Activated CD8-positive, alpha-beta memory T cell treated with anti-CD3 and anti-CD28 coated beads for 36 hours (primary cell): ENCODE measurements around the gene LTBP1. TPM values are rescaled to one million over a fixed set of nuclear protein-coding genes. Genes with fewer than 3 reads are reported as not detected.

Experiments
- CTCF ChIA-PET: fragments of 350-600 bp; sonication (Branson Sonifier 250); formaldehyde crosslinking; loops from one replicate; lab custom pipeline; 2021; ENCODE audit warnings: antibody characterized with exemption; lab: Charles Lee
- POLR2A ChIA-PET: fragments of 350-600 bp; sonication (Branson Sonifier 250); formaldehyde crosslinking; loops from one replicate; lab custom pipeline; 2021; ENCODE audit warnings: antibody characterized with exemption; lab: Charles Lee
- total RNA-seq, 2 experiments: library from RNA; stranded (reverse); gene quantifications; one replicate each; pipeline ENCODE4 v1.2.3, GENCODE V29; 2021

The LTBP1 gene
- total RNA-seq, 2 experiments from 2014 or later = 0.11 to 0.15 TPM

GRCh38 chr2:33205693-33206434, 259.1 kb downstream of the LTBP1 start:
- POLR2A ChIA-PET = no interaction called here
- CTCF ChIA-PET = interaction anchor here (0.7 kb wide), 1 partner anchor 648 kb away, joined by 3 read pairs; no protein-coding TSS in a partner anchor

- CTCF ChIA-PET = no interaction called here
- POLR2A ChIA-PET = no interaction called here
Observed at GRCh38 chr2:33207151-33207740, 260.5 kb downstream of the LTBP1 start.

- CTCF ChIA-PET = no interaction called here
Observed at GRCh38 chr2:33208400-33208799, 261.6 kb downstream of the LTBP1 start.

GRCh38 chr2:33209976-33210375, 263.2 kb downstream of the LTBP1 start:
- ChIA-PET POLR2A (no interaction called here), CTCF (no interaction called here)

More at GRCh38 chr2:33208400-33208799, 261.6 kb downstream of the LTBP1 start:
- POLR2A ChIA-PET = no interaction called here

DNA sequence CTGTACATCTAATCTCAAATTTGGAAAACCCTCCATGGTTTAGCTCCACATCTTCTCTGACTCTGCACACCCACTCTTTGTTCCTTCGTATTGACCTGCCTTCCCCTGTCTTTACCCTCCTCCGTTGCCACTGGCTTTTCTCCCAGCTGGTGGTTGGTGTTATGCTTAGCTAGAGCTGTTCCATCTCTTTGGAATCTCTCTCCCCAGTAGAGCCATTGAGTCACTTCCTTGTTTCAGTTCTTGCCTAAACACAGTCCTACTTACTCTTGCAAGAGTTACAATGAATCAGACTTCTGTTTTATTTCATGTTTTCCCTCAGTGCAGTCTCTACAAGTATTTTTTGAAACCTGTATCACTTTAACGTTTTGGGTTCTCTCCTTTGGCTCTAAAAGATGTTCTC, 263.9 kb downstream of the LTBP1 start:
- POLR2A ChIA-PET = no interaction called here
- CTCF ChIA-PET = no interaction called here

DNA sequence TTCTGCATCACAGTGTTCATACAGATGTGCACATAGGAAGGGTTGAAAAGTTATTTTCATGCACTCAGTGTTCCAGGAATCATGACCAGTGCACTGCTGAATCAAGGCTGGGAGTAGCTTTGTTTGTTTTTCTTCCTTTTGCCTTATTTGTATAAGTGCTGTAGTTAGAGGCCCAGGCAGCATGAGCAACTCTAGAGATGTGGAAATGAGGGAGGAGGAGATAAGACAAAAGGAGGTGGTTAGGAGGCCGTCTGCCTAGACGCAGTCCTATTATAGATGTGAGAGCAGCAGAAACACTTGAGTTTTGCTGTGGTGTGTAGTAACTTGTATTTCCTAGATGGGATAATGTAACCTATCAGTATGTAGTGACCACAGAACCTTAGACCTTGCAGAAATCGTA, 265.4 kb downstream of the LTBP1 start:
- CTCF ChIA-PET = no interaction called here
- POLR2A ChIA-PET = no interaction called here

DNA sequence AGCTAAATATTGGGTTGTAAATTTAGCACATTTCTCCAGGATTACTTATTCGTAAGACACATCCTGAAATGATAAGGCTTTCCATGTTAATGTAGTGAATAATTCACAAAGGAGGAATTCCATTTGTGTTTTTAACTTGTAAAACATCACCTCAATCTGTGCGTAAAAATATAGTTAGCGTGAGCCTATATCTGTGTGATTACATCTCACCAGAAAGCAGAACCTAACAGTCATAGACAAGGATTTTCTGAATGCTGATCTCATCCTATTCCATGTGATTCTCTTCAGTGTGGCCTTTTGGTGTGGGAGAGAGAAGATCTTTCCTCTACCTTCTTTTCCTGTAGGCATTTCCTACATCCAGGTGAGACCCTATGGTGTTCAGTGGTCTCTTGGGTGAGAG, 266.5 kb downstream of the LTBP1 start:
- POLR2A ChIA-PET = no interaction called here
- CTCF ChIA-PET = no interaction called here

- POLR2A ChIA-PET = no interaction called here
- CTCF ChIA-PET = no interaction called here
Observed at GRCh38 chr2:33213648-33214047, 266.9 kb downstream of the LTBP1 start.

GRCh38 chr2:33214436-33214835, 267.7 kb downstream of the LTBP1 start:
- ChIA-PET CTCF (no interaction called here), POLR2A (no interaction called here)

DNA sequence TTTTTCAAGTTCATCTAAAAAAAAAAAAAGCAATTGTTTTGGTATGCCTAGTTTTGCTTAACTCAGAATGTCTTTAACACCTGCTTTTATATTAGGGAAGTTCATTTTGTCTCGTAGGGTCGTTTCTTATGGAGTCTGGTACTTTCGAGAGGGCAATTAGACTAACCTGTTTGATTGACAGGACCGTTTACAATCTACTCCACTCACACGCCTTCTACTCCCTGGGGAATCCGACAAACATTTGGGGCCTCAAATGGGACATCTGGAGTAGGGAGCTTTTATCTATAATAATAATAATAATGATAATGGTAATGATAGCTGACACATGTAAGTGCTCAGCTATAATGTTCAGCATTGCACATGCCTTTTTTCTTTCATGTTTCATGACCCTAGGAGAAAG, 268.1 kb downstream of the LTBP1 start:
- CTCF ChIA-PET = no interaction called here
- POLR2A ChIA-PET = no interaction called here

DNA sequence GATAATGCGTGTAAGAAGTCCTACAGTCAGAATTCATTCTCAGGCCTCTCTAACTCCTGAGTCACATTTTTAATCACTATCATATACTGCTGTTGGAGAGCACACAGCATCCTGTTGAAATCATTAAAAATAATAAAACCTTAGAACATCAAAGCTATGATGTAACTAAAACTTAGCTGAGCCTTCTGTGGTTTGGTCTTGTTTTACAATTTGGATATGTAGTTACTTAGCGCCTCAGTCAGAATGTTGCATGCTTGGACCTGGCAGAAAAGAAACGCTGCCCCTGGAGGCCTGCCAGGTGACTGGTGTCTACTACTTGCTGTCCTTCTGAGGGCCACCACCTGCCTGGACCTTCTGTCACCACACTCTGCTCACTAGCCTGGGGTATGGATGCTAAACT, 268.5 kb downstream of the LTBP1 start:
- CTCF ChIA-PET = no interaction called here

GRCh38 chr2:33215983-33216382, 269.2 kb downstream of the LTBP1 start:
- ChIA-PET POLR2A (no interaction called here), CTCF (no interaction called here)

More for the DNA sequence above, 268.5 kb downstream of the LTBP1 start:
- POLR2A ChIA-PET = no interaction called here

DNA sequence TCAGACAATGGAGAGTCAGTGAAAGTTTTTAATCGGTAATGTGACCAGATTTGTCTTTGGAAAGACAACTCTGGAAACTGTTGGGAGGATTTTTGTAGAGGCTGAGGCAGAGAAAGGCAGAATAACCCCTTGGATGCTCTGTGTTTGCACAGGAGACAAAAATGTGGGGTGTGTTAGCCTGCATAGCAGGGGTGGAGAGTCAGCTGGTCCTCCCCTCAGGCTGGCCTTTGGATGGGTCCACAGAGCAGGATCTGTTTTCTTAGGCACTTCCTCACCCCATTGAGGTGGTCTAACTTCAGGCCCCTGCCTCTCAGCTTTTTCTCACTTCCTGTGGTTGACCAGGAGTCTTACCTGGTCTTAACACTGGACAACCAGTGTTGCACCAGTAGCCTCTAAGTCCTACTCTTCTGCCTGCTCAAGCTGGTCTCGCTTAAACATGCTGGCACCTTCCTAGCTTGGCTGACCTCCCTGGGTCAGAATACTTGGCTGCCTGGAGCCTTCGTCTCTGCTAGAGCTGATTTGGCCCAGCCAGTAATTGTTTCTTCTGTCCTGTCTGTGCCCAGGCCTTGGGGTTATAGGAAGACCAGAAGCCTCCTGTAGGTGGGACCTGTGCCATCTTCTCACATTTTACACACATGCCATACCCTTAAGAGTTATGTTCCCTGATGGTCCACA, 269.9 kb downstream of the LTBP1 start:
- POLR2A ChIA-PET = no interaction called here
- CTCF ChIA-PET = no interaction called here

GRCh38 chr2:33217406-33217805, 270.7 kb downstream of the LTBP1 start:
- CTCF ChIA-PET = no interaction called here
- POLR2A ChIA-PET = no interaction called here

DNA sequence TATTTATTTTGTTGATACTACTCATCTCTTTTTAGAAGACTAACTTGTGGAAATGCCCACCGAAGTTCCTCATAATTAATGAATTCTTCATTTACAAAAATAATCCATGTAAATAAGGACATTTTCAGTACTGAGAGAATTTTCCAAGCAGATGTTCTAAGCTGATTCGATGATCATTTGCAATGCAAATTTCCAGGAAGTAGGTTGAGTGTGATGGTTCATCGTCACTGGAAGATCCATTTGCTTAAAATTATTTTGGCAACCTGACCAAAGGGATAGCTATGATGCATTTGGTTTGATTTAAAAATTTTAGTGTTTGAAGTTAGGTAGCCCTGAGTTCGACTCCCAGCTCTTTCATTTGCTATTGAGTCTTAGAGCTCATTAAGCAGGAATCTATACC, 272.4 kb downstream of the LTBP1 start:
- CTCF ChIA-PET = no interaction called here
- POLR2A ChIA-PET = no interaction called here

DNA sequence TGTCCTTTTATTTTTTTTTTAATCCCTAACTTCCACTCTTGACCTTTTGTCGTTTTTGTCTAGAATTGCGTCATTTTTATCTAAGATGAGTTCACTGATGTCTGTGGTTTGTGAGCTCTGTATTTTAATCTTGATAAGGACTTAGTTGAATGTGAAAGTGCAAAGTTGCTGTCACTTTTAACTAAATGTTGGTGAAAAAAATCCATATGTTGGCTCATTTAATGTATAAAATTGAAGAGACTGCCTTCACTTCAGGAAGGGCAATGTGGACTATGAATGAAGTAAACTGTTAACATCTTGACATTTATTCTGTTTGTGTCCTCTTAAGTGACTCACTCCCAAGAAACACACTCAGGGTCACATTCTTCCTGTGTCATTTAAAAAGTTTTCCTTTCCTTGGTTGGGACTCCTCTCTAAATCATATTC, 273.1 kb downstream of the LTBP1 start:
- ChIA-PET POLR2A (no interaction called here), CTCF (no interaction called here)

- ChIA-PET POLR2A (no interaction called here), CTCF (no interaction called here)
Observed at GRCh38 chr2:33220533-33220932, 273.8 kb downstream of the LTBP1 start.

DNA sequence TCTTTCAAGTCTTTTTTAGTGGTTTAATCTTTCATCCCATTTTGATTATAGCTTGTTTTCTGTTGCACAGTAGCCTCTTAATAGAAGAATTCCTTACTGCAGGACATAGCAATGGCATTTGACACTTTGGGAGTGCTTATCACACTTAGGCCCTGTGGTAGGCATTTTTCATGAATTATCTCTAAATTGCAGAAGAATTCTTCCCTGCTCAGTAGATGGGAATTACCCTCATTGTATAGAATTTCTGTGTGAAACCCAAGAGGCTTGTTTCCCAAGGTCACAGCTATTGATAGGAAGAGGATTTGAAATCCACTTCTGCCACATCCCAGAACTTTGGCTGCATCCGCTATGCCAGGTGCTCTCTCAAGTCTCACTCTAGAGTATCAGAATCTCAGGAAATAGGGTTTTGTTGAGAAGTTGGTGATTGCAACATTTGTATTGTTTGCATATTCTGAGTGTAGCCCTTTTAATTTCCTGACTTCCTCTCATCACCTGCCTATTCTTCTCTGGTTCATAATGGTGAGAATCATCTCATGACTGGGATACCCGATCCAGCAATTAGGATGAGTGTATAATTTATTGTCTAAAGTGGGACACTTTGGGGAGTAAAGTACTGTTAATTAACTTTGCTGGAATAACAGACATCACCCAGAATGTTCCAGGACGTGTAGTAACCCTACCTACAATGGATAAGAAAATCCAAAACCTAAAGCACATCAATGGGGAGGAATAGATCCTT, 274.5 kb downstream of the LTBP1 start:
- POLR2A ChIA-PET = no interaction called here
- CTCF ChIA-PET = no interaction called here

- POLR2A ChIA-PET = no interaction called here
- CTCF ChIA-PET = interaction anchor here (0.5 kb wide), 1 partner anchor 1916 kb away, joined by 3 read pairs; no protein-coding TSS in a partner anchor
Observed at GRCh38 chr2:33222309-33222708, 275.6 kb downstream of the LTBP1 start.

DNA sequence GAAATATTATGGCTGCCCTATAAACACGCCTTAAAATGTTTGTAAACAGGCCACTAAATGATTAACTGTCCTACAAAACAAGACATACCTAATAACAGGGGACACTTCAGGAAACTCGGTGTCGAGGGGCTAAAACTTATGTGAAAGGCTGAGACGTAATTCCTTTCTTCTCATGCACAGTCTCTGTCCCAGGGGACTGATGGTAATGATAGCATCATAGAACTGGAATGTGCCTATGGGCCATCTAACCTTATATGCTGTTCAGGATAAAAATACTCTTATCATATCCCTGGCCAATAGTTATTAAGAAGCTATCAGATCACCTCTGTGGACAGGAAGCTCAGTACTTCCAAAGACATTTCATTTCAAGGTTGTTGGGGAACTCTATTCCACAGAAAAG, 277.1 kb downstream of the LTBP1 start:
- ChIA-PET CTCF (no interaction called here), POLR2A (no interaction called here)
